Suppressor macrophage treated with lipopolysaccharide for 4 hours (primary cell): ENCODE results near the gene LOXHD1.

Source experiments
- DNase-seq: peaks from one replicate; pipeline ENCODE4 v3.0.0-alpha.2; 2020

The LOXHD1 gene

DNA sequence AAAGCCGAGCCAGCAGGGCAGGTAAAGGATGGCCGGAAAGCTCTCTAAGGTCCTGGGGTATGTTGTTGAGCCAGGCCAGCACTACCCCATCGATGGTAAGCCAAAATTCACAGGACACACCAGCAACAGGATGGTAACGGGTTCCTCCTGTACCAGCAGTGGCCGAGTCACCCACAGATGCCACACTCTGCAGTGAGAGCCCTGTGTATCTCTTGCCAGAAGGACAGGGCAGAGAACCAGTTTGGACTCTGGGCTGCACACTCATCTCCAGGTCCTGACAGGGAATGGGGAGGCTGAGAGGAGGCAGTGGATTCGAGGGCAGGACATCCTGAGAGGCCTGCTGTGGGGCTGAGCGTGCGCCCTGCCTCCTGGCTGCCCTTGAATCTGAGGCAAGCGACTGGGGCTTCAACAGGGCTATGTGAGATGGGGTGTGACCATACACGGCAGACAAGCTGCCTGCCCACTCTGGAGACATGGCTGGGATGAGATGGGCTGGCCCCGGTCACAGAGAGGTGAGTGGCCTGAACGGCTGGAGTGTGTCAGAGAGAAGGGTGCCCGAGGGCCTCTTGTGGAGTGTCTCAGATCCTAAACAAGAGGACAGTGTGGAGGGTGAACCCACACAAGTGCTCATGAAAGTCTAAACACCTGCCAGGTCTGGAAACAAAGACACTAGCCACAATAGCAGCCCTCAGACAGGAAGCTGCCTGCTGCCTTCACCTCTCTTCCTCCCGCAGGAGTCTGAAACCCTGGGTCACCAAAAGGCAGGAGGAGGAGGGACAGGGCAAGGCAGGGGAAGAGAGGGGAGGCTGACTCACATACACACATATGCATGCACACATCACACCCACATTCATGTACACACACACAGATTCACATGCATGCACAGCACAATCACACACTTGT, 182.3 kb downstream of the LOXHD1 start:
- DNase-seq: no peak

DNA sequence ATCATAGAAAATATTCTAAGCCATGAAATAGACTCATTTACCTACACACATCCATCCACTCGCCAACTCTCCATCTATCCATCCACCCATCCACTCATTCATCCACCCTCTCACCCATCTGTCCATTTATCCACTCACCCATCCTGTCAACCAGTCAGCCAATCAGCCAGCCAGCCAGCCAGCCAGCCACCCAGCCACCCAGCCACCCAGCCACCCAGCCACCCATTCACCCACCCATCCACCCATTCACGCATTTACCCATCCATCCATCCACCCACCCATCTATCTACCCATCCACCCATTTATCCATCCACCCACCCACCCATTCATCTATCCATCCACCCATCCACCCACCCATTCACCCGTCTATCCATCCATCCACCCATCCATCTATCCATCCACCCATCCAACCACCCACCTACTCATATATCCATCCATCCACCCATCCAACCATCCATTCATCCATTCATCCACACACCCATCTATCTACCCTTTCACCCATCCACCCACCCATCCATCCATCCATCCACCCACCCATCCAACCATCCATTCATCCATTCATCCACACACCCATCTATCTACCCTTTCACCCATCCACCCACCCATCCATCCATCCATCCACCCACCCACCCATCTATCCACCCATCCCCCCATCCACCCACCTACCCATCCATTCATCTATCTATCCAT, 185.1 kb downstream of the LOXHD1 start:
- no peak for DNase-seq

DNA sequence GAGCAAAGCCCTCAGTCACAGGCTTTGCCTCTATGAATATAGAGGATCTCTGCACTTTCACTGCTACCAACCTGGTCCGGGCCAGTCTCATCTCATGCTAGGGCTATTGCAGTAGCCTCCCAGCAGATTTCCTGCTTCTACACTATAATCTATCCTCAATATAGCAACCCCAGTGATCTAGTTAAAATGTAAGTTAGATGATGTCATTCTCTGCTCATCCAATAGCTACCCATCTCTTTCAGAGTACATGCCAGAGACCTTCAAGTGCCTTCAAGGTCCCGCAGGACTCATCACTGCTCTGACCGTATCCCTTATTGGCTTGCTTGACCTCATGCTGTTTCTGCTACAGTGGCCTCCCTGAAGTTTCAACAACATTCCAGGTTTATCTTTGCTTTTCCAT, 186.3 kb downstream of the LOXHD1 start:
- DNase-seq: no peak

DNA sequence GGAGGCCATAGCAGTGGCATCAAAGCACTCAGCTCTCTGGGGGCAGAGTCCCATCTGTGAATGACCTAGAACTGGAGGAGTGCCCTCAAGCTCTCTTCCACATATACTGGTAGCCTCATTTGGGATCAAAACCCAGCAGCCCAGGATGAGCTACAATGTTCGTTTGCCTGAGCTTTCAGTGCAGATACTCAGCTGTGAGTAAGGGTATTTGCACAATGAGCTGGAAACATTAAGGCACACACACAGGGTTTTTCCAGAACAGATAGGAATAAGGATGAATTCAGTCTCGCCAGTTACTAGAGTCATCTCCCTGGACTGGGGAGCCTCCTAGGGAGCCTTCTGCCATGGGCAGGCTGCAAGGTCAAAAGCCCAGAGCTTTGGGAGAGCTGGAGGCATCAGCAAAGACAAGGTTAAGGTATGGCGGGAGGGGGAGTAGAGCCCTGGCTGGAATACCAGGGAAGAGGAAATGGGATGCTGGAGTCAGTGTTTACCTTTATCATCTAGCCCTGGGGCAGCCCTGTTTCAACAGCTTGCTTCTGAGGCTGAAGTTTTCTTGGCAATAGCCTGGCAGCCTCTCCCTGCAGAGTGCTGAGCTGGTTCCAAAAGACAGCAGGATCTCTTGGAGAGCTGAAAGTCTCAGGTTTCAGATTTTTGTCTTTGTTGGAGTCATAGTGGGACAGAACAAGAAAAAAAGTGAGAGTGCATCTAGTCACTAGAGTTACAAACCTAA, 187.7 kb downstream of the LOXHD1 start:
- DNase-seq: no peak

DNA sequence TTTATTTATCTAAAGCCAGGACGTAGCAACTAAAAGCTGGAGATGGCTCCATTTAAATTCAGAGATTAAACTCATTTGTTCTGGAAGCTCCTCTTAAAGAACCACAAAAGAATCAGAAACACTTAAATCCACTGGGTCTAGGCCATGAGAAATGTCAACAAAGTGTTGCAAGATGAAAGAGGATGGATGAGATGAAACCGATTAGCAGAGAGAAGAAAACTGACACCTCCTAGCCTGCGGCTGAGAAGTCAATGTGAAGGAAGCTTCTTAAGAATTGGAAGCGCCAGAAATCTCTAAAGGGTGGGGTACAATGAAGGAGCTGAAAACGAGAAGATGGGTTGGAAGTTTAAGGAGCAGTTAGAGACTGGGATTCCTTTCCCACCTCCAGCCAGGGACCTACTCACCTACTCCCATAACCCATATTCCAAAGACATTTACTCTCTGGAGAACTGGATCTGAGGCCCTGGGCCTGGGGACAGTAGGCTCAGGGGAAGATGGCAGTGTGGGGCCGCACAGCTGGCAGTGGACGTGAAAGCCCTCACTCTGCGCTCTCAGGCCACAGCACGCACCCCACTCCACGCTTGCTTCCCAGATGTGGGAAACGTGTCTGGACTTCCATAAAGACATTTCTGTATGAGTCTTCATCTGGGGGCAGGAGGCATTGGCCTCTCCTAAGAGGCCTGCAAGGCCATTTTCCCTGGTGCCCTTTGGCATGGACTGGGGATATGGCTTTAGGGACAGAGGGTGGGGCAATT, 188.4 kb downstream of the LOXHD1 start:
- DNase-seq: no peak

DNA sequence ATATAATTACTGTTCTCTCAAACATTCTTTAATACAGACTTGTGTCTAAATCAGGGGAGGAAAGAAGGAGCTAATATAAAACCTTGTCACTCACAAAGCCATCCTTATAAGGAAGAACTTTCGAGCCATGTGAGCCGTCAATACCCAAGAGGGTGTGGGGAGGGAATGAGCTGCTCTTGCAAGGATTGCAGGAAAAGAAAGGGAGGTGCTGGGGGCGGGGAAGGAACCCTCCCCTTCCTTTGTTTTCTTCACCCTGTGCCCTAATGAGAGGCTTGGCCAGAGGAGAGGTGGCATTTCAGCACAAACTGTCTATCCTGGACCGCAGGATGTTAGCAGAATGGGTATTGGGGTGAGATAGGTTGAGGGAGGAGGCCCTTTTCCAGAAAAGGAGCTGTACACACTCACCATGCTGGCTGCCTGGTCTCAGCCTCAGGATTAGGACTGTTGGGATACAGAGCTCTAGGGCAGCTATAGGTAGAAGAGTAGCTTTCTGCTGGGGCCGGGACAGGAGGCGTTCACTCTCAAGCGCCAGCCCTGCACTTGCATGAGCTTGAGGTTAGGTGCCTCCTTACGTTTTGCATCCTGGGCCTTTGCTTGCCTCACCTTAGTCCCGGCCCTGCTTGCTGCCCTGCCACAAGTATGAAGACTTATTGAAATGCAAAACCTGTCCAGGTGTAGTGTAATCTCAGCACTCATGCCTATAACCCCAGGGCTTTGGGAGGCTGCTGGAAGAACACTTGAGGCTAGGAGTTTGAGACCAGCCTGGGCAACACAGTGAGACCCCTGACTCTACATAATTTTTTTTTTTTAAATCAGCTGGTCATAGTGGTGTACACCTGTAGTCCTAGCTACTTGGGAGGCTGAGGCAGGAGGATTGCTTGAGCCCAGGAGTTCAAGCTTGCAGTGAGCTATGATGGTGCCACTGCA, 190.5 kb downstream of the LOXHD1 start:
- DNase-seq: no peak

DNA sequence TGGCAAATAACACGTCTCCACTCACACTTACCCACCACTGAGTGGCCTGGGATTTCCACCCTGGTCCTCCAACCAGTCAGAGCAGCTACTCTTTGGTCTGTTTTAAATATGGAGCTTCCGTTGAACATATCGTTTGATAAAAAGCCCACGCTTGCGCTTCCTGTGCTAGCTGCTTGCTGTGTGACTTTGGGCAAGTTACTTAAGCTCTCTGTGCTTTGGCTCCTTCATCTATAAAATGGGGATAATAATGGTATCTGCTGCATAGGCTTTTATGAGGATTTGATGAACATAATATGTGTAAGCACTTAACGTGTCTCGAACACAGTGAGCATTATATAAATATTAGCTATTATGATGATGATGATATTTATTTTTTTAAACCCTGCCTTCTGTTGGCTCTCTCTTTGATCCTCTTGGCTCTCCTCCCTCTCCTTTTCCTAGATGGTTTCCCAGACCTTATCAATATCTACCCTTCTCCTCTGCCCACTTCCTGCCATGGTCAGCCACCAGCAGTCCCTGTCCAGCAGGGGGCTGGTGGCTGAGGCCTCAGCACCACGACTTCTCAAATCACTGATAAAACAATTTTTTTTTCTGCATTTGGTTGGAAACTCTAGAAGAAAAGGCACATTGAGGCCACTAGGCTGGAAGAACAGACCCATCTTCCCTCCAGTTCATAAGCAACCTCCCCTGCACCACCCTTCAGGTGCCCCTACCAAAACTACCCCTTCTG, 191.9 kb downstream of the LOXHD1 start:
- no peak for DNase-seq

DNA sequence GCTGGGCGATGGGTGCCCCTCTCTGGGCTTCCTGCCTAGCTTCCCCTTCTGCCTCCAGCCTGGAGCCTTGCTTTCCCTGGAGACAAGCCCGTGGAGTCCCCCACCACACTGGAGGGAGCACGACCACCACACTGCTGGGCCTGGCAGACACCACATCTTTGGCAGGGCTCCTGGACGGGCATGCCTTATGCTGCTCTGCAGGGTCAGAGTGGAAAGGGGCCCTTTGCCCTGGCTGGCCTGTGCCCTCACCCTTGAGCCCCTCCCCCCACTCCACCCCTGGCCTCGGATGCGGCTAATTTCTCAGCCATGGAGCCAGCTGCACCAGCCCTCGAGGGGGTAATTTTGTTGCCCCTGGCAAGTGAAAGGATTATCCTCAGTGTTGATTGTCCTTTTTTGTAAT, 194.5 kb downstream of the LOXHD1 start:
- DNase-seq: no peak

DNA sequence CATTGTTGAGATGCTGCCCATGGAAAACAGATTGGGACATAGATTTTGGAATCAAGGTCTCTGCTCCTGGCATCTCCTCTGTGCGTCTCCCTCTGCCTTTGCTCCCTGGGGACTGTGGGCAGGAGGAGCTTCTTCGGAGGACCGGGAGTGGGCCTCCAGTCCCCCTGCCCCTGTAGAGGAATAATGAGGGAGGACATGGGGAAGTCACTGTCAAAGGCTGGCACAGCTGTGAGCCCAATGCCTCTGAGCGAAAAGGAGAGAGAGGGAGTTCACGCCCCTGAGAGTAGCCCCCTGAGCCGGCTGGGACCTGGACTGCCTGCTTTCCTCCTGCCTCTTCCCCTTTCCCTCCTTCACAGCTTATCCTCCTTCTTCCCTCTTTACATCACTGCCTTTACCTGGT, 195.0 kb downstream of the LOXHD1 start:
- no peak for DNase-seq

DNA sequence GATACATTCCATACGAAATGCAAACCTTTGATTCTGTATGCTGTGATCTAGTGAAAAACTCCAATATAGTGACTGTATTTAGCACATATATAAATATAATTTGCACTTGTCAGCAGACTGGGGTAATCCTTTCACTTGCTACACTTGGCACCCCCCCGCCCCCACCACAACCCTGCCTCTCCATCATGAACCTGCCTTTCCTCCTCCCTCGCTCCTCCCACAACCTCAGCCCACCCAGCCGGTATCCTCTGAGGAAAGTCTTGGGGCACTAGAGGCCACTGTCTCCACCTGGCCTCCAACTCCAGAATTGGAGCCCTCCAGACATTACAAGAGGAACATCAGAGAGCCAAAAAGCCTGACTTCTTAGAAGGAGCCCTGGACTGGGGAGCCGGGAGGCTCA, 196.3 kb downstream of the LOXHD1 start:
- DNase-seq: no peak

DNA sequence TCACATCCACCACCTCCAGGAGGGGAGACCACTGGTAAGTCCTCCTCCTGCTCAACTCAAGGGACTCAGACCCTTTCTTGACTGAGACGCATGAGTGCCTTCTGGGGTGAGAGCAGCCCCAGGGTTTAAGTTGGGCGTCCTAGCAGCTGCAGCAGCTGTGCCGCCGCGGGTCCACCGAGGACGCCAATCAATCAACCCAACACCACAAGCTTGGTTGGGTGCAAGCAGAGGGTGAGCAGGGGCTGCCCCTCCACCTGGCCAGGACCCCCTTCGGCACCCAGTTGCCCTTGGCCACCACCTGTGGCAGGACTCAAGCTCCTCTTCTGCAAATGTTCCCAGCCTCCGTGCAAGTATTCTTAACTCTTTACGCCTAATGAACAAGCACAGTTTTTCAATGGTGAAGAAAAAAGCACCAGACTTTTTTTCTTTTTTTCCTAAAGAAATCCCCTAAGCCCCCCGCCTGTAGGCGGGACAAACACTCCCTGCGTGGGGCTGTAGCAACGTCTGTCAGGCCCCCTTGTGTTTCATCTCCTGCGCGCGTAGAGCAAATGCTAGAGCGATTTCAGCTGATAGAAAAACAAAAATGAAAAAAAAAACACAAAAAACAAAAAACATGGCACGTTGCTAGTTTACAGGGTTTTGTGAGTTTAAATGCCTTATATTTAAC, 197.1 kb downstream of the LOXHD1 start:
- no peak for DNase-seq

DNA sequence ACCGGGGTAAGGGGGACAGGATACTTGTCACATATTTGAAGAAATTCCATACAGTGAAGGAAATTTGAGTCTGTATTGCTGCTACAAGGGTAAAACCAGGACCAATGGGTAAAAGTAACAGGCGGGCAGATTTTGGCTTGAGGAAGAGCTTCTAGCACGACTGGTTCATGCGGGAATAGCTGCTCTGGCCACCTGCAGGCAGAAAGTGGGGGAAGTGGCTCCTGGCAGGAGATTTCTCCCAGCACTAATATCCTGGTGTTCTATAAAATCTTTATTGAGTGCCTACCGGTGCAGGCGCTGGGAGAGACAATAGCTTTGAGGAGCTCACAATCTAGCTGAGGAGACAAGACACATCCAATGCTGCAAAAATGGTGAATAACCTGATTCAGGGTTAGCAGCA, 198.5 kb downstream of the LOXHD1 start:
- DNase-seq: no peak

DNA sequence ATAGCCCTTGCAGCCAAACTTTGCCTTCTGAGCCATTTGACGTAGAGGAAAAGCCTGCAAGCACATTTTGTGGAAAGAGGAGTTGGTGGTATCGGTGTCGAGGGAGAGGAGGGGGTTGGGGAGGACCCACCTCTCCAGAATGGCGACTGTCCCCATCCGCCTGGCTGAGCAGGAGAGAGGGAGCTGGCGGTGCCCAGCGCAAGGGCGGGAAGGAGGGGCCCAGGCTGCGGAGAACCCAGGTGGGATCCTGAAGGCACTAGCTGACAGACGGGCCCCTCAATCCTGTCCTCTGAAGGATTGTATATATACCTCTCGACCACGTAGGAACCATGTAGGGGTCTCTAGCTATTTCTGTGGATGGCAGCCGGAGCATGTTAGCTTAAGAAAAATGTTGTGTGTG, 200.3 kb downstream of the LOXHD1 start:
- no peak for DNase-seq

DNA sequence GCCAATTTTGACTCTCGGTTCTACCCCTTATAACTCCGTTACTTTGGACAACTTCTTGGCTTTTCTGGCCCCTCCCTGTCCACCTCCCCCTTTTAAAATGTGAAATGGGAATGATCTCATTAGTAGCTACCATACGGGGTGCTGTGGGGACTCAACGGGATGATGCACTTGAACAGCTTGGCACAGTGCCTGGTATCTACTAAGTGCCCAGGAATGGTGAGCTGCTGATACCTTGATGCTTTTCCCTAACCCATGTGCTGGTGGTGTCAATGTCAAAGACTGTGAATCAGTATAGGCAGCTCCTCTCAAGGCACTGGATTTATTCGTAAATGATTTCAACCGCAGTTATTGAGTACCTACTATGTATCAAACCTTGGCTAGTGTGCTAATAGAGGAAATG, 204.2 kb downstream of the LOXHD1 start:
- no peak for DNase-seq

DNA sequence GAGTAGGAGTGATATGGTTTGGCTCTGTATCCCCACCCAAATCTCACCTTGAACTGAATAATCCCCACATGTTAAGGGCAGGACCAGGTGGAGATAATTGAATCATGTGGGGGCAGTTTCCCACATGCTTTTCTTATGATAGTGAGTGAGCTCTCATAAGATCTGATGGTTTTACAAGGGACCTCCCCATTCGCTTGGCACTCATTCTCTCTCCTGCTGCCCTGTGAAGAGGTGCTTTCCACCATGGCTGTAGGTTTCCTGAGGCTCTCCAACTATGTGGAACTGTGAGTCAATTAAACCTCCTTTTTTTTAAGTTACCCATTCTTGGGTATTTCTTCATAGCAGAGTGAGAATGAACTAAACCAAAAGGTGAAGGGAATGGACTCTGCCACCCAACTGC, 207.5 kb downstream of the LOXHD1 start:
- no peak for DNase-seq

DNA sequence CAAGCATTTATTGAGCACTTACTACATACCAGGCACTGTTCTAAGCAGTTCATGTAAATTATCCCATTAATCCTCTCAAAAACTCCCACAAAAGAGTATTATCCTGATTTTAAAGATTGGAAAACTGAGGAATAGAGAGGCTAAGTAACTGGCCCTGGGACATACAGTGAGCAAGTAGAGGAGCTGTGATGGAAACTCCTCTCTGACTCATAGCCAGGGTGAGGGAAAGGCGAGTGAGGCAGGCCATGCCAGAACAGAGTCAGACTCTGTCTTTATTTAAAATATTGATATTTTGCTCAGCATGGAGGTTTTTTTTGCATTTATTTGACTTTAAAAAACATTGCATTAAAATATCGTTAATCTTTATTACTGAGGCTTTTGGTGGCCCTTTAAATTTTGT, 208.0 kb downstream of the LOXHD1 start:
- no peak for DNase-seq

DNA sequence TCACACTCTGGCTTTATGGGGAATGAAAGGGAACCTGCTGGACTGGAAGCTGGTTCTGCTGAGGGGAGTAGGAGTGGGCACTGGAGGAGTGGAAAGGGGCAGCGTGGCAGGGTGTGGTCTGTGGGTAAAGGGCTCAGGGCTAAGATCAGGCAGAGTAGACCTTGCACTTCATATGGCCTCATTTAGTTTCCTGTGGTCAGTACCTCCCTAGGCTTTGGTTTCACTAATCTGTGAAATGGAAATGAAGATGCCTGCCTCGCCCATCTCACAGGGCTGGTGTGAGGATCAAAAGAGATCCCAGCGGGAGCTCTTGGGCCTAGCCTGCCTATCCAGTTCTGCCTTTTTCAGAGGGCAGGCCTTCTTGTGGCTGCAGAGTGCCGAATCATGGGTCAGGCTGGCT, 208.7 kb downstream of the LOXHD1 start:
- DNase-seq: no peak

DNA sequence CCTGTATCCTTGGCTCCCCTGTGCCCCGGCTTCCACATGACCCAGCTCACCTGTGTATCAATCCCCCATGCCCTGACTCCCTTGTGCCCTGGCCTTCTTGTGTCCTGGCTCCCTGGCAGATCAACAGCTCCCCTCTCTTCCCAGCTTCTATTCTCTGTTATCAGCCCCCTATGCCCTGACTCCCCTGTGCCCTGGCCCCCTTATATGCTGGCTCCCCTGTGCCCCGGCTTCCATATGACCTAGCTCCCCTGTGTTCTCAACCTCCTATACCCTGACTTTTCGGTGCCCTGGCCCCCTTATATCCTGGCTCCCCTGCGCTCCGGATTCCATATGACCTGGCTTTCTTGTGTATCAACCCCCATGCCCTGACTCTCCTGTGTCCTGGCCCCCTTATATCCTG, 209.2 kb downstream of the LOXHD1 start:
- no peak for DNase-seq

DNA sequence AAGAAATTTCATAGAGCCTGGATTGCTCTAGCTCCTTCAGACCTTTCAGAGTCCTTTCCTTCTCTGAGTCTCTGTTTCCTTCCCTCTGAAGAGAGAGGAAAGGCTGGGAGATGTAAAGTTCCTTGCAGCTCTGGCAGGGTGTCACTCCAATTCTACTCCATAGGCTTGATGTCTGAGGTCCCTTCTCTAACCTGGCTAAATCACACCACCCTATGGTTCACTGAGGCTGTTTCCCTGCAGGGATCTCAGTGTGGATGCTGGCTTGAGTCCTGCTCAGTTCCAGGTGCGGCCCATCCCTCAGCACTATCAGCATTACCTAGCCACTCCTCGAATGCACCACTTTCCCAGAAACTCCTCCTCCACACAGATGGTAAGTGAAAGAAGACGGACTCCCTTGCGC, 209.7 kb downstream of the LOXHD1 start:
- DNase-seq: no peak

DNA sequence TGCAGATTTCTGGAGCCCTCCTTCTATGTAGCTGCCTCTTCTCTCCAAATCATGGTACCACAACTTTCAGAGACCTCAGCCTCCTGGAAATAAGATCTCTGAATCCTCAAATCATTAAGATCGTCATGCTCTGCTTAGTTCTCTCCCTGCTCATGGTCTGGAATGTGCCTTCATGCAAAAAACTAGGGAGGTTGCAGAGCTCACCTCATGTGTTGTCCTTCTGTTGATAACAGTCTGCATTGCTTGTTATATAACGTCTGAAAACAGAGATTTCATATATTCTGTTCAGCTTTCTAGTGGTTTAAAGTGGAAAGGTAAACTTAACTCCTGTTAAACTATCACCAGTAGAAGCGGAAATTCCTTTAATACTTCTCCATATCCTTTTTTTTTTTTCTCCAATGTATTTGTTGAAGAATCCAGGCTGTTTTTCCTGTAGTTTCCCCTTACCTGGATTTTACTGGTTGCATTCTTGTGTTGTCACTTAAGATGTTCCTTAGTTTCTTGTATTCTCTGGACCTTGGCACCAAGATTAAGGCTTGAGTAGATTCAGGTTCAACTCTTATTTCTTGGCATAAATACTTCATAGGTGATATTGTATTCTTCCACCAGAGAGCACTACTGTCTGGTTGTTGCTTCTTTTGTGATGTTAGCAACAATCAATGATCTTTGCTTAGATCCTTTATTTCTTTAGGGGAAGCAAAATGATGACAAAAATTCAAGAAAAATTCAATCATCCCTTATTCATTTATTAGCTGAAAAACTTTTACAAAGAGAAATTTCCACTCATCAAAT, 211.3 kb downstream of the LOXHD1 start:
- DNase-seq: no peak
